Activated naive CD8-positive, alpha-beta T cell treated with anti-CD3 and anti-CD28 coated beads, Interleukin-2, amount 50 U/mL, for 16 hours (primary cell): ENCODE results near the gene ANO3.

Experiments used
- DNase-seq: peaks from one replicate; pipeline ENCODE4 v3.0.0-alpha.2; 2020; ENCODE audit warnings: low read depth, low spot score

The ANO3 gene

DNA sequence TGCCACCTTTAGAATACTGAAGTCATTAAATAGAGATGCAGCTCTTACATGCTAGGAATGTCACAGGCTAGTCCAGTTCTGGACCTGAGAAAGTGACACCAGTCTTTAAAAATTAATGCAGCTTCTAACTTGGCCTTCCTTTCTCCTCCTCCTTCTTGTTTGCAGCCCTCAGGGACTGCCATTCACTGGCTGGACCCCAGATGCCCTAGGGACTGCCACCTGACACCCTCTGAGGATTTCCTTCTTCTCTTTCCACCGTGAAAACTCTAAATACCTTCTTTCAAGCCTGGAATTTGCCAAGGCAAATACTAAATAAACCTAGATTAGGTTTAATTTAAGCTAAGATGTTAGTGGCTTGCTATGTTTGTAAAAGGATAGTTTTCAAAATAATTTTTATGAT is 161.7 kb downstream of the ANO3 start:
- DNase-seq, result no peak

DNA sequence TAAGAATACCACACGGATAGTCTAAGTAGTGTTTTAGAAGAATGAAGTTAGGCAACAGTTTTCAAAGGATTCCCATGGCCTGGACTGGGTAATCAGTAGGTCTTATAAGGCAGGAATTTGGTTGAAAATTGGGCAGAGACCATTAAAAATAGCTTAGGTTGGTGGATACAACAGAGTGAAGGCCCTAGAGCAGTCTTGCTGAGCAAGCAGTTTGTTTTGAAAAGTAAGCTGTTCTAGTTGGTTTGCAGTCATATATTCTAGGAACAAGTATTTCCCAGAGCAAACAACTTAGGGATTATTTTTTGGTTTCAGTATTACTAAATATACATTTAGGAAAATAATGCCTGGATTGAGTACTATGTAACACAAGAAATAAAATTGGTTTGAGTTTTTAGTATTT is 175.3 kb downstream of the ANO3 start:
- no peak for DNase-seq

DNA sequence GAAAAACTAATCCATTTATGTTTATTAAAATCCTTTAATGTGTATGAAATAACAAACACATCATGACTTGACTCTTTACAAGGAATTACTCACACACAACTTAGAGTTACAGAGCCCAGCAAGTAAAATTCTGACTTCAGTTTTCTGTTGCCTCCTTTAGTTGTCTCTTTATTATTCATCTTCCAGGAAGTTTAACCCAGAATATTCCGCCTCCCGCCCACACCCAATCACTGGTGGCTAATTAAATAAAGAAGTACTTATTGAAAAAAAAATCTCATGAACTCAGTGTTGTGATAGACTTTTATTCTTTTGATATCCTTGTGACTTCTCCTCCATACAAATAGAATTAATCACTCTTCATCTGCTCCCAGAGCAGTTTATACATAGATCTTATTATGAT is 178.2 kb downstream of the ANO3 start:
- no peak for DNase-seq

DNA sequence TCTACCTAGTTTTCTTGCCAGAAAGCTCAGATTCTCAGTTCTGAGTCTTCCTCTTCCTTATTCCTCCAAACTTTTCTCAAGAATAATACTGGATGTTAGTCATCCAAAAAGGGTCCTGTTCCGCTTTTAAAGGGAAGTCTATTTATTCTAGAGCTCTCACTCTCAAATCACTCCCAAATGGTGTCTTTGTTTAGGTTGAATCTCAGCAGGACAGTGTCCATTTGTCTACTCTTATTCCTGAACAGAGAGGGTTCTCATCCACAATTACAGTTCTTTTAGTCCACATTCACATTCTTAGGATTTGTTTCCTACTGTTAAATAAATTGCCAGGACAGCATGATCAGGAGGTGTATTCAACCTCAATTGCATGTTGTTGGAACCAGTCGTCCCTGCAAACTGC is 178.8 kb downstream of the ANO3 start:
- no peak for DNase-seq

DNA sequence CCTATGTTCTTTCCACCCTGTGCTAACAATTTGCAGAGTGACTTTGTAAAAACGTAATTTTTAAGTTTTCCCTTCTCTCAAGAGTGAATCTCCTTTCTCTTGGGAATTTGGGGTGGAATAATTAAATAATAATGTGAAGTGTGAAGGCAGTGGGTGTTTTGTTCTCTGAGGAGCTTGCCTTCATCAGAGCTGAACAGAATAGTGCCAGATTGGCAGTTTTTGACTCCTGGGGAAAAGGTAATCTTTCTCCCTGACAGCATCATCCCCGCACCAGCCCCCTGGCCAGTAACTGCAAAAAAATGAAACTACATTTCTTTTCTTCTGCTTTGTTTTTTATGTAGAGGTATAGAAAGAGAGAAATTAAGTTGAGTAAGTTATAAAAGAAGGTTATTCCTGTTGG is 180.3 kb downstream of the ANO3 start:
- DNase-seq, result no peak

DNA sequence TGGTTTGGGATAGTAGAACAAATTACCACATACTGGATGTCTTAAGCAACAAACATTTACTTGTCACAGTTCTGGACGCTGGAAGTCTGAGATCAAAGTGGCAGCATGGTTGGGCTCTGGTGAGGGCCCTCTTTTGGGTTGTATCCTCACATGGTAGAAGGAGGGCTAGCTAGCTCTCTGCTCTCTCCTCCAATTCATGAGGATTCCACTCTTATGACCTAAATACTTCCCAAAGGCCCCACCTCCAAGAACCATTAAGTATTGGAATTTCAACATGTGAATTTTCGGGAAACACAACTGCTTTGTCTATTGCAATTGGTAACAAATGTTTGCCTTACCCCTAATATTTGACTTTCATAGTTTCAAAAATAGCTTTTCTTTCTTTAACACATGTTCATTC is 187.5 kb downstream of the ANO3 start:
- DNase-seq, result no peak

DNA sequence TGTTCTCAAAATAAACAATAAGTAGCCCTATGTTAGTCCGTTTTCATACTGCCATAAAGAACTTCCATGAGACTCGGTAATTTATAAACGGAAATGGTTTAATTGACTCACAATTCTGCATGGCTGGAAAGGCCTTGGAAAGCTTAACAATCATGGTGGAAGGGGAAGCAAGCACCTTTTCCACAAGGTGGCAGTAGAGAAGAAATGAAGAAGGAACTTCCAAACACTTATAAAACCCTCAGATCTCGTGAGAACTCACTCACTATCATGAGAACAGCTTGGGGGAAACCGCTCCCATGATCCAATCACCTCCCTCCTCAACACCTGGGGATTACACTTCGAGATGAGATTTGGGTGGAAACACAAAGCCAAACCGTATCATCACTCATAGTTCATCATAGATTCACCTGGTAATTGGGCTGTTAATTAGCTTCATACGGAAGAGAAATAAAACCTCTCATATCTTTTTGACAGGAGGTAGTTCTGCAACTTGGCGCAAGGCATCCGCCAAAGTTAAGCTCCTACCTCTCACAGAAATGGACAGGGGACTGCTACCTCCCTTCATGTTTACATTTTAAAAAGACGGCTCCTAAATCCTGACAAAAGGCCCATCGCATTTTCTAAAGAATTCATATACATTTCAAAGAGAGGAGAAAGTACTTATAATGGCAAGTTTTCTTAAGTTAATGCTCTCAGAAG is 191.1 kb downstream of the ANO3 start:
- no peak for DNase-seq

DNA sequence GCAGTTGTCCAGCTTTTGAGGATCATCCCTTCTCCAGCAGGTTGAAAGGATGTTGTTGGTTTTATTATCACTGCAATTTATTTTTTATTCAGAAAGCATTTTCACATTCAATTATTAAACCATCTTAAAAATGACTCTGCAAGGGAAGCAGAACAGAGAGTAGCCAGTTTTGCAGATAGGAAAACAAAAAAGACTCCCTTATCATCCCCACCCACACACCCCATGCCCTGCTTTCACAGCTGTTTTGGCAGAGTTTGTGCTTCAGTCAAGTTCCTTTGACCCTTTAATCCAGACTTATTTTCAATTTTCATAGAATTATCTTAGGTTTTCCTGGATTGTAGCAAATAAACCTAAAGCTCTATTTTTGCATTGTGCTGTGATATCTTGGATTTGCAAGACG is 195.8 kb downstream of the ANO3 start:
- DNase-seq, result no peak

DNA sequence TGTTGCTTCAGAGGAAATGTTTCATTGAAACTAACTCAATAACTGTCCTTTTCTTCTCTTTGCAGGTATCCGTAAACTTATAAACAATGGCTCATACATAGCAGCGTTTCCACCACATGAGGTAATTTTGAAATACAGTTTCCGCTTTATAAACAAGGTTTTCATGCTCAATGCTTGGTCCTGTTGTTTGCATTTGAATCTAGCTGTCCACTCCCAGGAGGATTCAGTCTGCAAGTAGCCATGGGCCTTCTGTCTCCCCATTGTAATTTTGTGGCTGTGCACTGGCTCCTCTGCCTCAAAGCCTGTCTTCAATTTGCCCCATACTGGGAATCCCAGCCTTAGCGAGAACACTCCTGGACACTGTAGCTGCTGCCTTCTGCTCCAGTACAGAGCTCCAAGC is 205.4 kb downstream of the ANO3 start:
- DNase-seq, result no peak

DNA sequence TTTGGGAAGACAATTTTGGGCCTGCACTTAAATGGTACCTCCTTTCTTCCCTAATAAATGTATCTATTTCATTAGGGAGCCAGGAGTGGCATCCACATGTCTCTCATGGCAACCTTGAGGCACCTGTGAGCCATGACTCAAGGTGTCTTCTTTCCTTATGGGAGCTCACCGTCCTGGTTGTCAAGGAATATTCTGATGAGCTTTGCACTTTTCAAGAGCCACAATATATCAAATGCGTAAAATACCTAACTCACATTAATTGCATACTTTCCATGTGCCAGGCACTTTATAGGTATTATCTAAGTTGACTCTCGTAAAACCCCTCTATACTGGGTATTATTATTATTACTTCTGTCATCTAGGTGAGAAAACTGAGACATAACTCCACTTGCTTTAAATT is 207.6 kb downstream of the ANO3 start:
- no peak for DNase-seq

DNA sequence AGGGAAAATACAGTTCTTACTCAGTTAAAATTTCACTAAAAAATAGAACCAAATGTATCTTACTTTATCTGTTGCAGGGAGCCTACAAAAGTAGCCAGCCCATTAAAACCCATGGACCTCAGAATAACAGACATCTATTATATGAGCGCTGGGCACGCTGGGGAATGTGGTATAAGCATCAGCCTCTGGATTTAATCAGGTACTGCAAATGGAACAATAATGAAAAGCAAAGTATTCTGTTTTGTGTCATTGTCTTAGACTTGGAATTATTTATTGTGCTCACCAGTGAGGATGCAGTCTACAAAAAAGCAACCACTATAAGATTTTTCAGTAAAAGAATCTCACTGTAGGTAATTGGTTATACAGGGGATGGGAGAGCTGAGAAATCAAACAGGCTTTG is 209.9 kb downstream of the ANO3 start:
- DNase-seq, result no peak

DNA sequence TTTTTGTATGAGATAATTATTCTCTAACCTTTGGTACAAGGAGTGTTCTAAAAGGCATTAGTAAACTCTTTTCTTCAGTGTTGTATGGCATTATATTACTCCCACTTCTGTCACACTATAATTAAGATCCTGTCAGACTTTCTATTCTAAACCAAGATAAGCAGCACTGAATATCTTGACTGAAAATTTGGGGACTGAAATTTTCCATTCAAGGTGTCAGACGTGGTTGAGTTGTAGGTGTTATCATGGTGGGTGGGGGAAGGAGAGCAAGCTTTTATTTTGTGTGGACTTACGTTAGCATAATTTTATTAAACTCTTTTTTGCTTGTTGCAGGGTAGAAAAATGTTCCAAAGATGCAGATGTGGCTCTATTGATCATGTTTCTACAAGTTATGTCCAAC is 217.2 kb downstream of the ANO3 start:
- DNase-seq, result no peak

DNA sequence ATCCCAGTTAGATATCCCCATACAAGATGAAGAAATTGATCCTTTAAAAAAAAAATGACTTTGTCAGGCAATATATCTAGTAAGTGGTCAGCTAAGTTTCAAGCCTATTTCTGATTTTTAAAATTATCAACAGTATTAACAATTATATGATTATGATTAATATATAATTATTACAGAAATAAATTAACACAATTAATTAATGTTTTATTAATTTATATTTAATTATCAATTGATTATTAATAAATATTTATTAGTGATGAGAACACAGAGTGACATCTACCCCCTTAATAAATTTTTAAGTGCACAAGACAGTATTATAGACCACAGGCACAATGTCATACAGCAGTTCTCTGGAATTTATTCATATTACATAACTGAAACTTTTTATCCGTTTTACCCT is 218.1 kb downstream of the ANO3 start:
- DNase-seq, result no peak

DNA sequence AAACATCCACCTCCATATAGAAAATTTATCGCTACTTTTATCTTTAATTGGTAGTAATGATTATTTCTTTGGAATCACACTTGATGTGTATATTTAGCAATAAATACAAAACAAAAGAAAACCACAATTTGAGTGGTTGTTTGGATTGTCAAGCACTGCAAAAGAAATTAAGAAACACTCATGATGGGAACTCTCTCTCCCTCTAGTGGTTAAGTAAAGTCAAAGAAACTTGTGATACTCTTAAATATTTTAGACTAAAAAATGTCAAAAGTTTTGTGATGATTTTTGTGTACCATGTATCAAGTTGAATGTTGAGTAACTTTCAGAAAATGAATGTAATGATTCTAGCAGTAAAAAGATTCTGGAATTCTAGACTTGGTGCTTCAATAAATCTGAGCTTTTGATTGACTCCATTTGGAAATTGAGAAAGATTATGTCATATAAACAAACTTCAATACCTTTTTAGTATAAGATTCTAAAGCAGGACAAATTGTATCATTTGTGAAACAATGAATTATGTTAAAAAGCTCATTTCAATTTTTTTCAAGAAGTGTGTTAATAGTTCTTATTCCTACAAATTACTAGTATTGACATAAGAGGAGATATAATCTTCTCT is 219.4 kb downstream of the ANO3 start:
- no peak for DNase-seq

DNA sequence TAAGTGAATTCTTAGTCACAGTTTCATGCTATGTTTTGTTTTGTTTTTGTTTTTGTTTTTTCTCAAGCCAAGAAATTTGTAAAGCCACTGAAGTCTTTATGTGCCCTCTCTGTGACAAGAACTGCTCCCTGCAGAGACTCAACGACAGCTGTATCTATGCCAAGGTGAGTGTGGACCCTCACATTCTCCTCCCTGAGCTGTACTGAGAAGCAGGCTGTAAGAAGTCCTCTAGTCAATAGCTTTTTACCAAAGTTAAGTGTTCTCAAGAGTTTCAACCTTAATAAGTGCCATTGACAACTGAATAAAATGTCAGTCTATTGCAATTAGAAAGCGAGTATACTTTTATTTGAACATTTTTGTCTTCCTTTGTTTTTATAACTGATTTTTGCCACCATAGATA is 221.3 kb downstream of the ANO3 start:
- no peak for DNase-seq

DNA sequence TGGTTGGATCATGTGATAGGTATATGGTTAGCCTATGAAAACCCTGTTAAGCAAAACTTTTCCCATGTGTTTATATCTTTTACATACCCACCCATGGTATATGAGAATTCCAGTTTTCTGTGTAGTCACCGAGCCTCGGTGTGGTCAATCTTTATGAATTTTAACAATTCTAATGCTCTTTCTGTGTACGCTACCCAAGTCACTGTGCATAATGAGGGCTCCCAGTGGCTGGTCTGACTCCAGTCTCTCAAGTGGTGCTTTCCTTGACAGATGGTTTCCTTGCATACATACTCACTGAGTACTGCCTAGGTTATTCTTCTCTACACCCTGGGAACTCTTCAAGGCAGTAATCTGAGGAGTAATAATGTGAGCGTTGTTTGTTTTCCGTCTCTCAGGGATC is 222.5 kb downstream of the ANO3 start:
- no peak for DNase-seq

DNA sequence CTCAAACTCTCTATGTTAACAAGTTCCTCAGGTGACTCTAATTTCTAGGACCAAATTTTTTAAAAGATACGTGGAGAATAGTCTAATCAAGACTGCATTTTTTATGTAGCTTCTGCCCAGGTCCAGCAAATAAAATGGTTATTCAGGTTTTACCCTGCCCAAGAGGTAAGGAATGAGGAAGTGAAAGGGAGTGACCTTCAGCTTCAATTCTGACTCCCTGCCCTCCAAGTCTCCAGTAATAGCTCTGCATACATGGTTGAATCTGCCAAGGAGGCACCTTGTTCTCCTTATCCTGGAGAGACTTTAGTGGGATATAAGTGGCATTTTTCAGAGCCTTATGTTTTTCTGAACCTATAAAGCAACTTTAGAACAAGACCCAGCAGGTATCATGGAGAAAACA is 224.7 kb downstream of the ANO3 start:
- DNase-seq, result no peak

DNA sequence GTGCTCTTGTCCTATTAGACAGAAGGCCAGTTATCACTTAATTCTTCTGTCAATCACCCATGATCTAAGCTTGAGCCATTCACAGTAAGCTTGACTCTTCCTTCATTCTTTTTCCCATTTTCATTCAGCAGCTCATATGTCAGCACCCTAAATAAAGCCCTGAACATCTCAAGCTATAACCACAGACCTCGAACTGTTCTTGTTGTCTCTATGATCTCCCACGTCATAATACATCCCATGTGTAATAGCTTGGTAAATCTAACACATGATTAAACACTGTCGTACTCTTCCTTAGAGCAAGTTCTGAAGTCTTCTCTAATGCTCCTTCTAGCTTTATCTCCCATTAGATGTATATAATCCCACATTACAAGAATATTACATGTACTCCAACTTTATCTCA is 225.7 kb downstream of the ANO3 start:
- DNase-seq, result no peak

DNA sequence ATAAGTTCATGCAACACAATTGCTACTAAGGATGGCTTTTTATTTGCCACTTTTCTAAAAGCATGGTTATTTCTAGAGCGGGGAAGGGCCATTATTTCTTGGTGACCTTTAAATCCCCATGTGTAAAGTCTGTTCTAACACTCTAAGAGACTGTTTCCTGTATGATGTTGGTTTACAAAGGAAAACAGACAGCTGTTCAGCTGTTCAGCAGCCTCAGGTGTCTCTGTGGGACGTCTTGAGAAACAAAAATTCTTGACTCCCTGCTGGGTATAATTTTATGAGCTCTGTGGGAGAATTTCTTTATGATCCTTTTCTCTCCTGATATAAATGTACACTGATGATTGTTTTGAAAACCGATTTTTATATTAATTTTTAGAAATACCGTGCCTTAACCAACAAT is 226.3 kb downstream of the ANO3 start:
- DNase-seq, result no peak

DNA sequence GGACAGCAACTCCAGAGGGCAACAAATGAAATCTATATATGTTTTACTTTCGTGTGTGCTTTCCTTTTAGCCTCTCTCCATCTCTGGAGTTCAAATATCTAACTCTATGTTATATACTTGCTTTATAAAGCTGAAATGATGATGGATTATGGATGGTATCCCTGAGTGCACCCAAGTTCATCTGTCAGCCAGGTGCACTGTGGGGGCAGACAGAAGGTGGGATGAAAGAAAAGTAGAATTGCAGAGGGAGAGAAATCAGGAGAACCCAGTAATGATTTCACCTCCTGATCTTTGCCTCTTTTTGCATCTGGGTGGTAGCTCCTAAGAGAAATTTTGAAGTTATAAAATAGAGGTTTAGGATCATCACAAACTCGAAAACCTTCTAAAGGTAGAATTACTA is 237.7 kb downstream of the ANO3 start:
- DNase-seq, result no peak

DNA sequence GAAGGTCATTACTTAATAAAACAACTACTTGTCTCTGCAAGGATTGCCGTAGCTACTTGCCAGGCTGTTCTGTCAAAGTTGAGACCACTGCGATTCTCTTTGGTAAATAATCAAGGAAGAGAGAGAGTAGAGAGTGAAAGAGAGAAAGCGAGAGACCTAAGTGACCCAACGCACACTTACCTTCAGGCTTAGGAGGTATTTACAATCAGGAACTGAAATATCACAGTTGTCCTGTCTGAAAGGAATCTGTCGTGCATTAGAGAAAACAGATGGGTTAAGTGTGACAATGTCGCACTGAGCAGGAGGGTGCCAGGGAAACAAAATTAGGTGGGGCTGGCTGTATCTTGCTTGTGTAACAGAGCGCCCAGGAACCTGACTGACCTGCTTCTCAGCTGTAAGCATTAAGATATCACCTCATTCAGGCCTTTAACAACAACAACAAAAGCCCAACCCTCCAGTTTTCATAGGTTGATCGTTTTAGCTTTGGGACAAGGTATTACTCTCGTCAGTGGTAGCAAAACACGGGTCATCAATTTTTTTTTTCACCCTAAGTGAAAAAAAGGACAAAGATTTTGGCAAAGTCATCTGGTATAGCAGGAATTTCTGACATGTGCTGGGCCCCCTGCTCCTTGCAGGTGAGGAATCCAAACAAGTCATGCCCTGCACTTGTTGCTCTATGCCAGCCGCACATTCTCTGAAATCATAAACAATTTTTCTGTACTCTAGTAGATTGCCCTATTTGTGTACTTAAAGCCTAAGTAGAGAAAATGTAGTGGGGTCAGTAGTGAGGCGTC is 240.1 kb downstream of the ANO3 start, which contains the start of gene MUC15:
Gene MUC15, minus strand, starts transcription at position 403 of the 794 bp plus-strand sequence. CDS start 5,169 bp downstream, outside the sequence.
- no peak for DNase-seq

DNA sequence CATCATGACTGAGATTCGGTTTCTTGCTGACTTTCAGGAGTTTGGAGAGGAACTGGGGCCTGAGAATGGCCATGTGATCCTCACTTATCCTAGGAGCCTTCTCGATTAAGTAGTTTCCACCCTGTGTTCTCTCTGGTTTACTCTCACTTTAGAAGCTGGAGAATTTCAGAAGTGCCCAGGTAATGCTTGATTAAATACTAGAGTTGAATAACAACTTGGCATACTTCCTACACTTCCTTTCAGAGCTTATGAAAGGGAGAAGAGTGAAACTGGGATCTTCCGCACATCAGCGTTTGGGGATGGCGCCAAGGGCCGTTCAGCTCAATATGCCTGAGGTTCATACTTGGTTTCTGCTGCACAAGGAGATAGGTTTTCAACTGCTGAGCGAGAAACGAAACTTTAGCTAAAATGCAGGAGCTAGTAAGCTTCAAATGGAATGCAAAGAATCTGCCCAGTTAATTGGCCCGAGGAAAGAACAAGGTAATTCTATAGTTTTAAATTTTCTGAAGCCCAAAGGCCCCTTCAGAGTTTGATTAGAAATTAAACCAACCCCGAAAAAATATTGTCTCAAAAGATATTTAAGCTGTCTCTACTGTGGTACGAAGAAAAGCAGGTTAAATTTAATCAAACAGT is 241.0 kb downstream of the ANO3 start:
- DNase-seq, result no peak
